WI38 (cell line): Measurements from ENCODE around the gene BGN.

Experiments
- H3K4me3 ChIP-seq: 2 replicates; pipeline ENCODE4 v1.5.1; 2011; ENCODE audit warnings: low read depth, mild to moderate bottlenecking, control low read depth, low read length
- CTCF ChIP-seq: IDR thresholded peaks from 2 replicates; pipeline ENCODE4 v1.5.1; 2012; ENCODE audit warnings: low read depth, mild to moderate bottlenecking, control low read depth, low read length

BGN gene

GRCh38 chrX:153491918-153492317, 2.9 kb upstream of the BGN start:
- no peak overlapping the region for H3K4me3 ChIP-seq
- TF ChIP-seq CTCF: no peak

GRCh38 chrX:153492543-153492942, 2.2 kb upstream of the BGN start:
- H3K4me3 ChIP-seq: no peak overlapping the region
- TF ChIP-seq CTCF: no peak

GRCh38 chrX:153493085-153493484, 1.7 kb upstream of the BGN start:
- H3K4me3 ChIP-seq: no peak overlapping the region
- no peak for TF ChIP-seq CTCF

GRCh38 chrX:153494061-153494460, 719 bp upstream of the BGN start:
- no peak for TF ChIP-seq CTCF
- H3K4me3 ChIP-seq: no peak overlapping the region

GRCh38 chrX:153495362-153495751, 577 bp downstream of the BGN start:
- peak overlapping the region; percentile 51 for H3K4me3 ChIP-seq
- TF ChIP-seq CTCF: no peak

- peak overlapping the region; percentile 51 for H3K4me3 ChIP-seq
- TF ChIP-seq CTCF: no peak
Measured at GRCh38 chrX:153495903-153496589, 1.3 kb downstream of the BGN start.

GRCh38 chrX:153496590-153496959, 1.8 kb downstream of the BGN start:
- TF ChIP-seq CTCF: no peak
- H3K4me3 ChIP-seq: no peak overlapping the region
